Measurements from ENCODE around the gene CRACDL. TPM values are rescaled to one million over a fixed set of nuclear protein-coding genes. Genes with fewer than 3 reads are reported as not detected.

CRACDL gene
- total and polyA plus RNA-seq, 2 donors (not counting 1 experiment from before 2014, with no cell fraction given), result 0.25 TPM; not detected in 1

DNA sequence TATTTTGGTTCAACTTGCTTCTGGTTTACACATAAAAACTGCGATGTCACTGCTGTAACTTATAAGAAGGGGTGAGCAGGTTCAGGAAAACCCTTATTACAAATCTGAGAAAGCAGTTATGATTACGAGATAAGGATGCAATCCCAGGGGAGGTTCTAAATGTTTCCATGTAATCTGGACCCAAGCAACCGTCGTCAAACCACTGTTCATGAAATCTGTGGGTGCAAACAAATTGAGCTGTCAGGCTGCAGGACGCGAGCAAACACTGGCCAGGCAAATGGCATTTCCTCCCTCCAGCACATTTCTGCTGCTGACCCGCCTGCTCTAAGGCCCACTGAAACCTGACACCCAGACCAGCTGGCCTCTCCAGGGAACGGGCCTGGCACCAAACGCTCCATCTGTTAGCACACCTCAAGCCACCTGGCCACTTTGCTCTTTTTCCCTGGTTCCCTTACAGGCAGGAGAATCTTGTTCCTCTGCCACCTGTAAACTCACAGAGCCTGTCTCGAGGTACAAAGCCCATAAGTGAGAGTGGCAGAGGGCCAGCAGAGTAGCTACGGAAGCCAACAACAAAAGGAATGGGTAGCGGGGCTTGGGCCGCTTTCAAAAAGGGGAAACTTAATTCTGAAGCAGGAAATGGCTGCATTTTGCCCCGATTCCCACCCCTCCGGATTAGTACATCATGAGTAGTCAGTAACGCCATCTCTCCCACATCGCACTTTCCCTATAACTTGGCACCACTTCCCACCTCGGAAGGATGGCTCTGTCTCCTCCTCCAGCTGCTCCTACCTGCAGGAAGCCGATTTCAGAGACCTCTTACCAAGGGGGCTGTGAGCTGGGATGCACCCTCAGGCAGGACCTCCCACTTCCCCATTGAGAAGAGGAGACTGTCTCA, 26.5 kb downstream of the CRACDL start:
- H3K4me2 ChIP-seq (replicated peaks; ENCODE audit: low read depth, low read length, poor library complexity, severe bottlenecking), result peak overlapping the region; percentile 51
- no peaks in the 10 kb centered on the region for H3K36me3 ChIP-seq (replicated peaks in 1 of 2; ENCODE audit: control extremely low read depth in 1 of 2, control insufficient read depth in 1 of 2, extremely low read depth in 1 of 2, insufficient read depth in 2 of 2, low read length in 1 of 2)
- intact Hi-C loops (cut with micrococcal nuclease), result no loop called here
- peaks cover 8 to 12% of the 10 kb centered on the region in 2 donors for H3K4me1 ChIP-seq (ENCODE audit: control insufficient read depth in 2 of 2, insufficient read depth in 2 of 2, low read length in 2 of 2)
- ChIA-PET CTCF (no interaction called here), POLR2A (no interaction called here)
- no peaks in the 10 kb centered on the region for H3K9me3 ChIP-seq (ENCODE audit: control extremely low read depth in 1 of 3, control insufficient read depth in 2 of 3, insufficient read depth in 1 of 3, low read length in 2 of 3)
- no peak overlapping the region for H3K27ac ChIP-seq (ENCODE audit: low read length in 2 of 2)
- H3K9me3 Mint-ChIP-seq (ENCODE audit: insufficient read depth), result no peaks in the 10 kb centered on the region
- H3K79me2 ChIP-seq (ENCODE audit: control insufficient read depth, insufficient read depth, low read length), result no peaks in the 10 kb centered on the region
- no peak for ATAC-seq (ENCODE audit: low read depth)
- peaks cover 24% of the 10 kb centered on the region for H3K27me3 Mint-ChIP-seq
- no peaks in the 10 kb centered on the region for H4K20me1 ChIP-seq (ENCODE audit: control insufficient read depth, insufficient read depth, low read length, poor library complexity, severe bottlenecking)
- H3K9ac ChIP-seq (ENCODE audit: low read length), result no peak overlapping the region
- H3K4me3 Mint-ChIP-seq, result peak overlapping the region; percentile 41
- H2AFZ ChIP-seq (ENCODE audit: insufficient read depth, low read depth, low read length, poor library complexity, severe bottlenecking), result peak overlapping the region; percentile 60
- H3K4me1 Mint-ChIP-seq, result peaks cover 15% of the 10 kb centered on the region
- 12% methylated on average over 18 of the region's 19 CpGs for WGBS (ENCODE audit: insufficient coverage)
- peaks cover 0 to 9% (median 0%) of the 10 kb centered on the region in 4 experiments for H3K27me3 ChIP-seq (replicated peaks in 1 of 4; ENCODE audit: control extremely low read depth in 1 of 4, control insufficient read depth in 3 of 4, insufficient read depth in 4 of 4, low read length in 3 of 4)
- no peak for DNase-seq
- no peak for TF ChIP-seq CTCF (IDR thresholded peaks at IDR 0.05)
- no peak for TF ChIP-seq EZH2 (IDR thresholded peaks at IDR 0.05; ENCODE audit: borderline replicate concordance, insufficient read depth, low read depth, low read length, poor library complexity, severe bottlenecking)
- no peak overlapping the region for H3K27ac Mint-ChIP-seq
- H3K4me3 ChIP-seq (ENCODE audit: control extremely low read depth in 1 of 5, extremely low read depth in 1 of 5, insufficient read depth in 1 of 5, low read depth in 2 of 5, low read length in 4 of 5), result no peak overlapping the region

- ATAC-seq (ENCODE audit: low read depth), result no peak
- TF ChIP-seq EZH2 (IDR thresholded peaks at IDR 0.05; ENCODE audit: borderline replicate concordance, insufficient read depth, low read depth, low read length, poor library complexity, severe bottlenecking) (no peak), CTCF (IDR thresholded peaks at IDR 0.05) (no peak)
- Histone ChIP-seq H3K4me2 (replicated peaks; ENCODE audit: low read depth, low read length, poor library complexity, severe bottlenecking) (peak overlapping the region; percentile 51), H3K27ac (ENCODE audit: low read length in 2 of 2) (no peak overlapping the region), H3K27me3 (replicated peaks in 1 of 4; ENCODE audit: control extremely low read depth in 1 of 4, control insufficient read depth in 3 of 4, insufficient read depth in 4 of 4, low read length in 3 of 4) (peaks cover 0 to 8% (median 0%) of the 10 kb centered on the region in 4 experiments), H2AFZ (ENCODE audit: insufficient read depth, low read depth, low read length, poor library complexity, severe bottlenecking) (peak overlapping the region; percentile 60), H3K36me3 (replicated peaks in 1 of 2; ENCODE audit: control extremely low read depth in 1 of 2, control insufficient read depth in 1 of 2, extremely low read depth in 1 of 2, insufficient read depth in 2 of 2, low read length in 1 of 2) (no peaks in the 10 kb centered on the region), H3K4me3 (ENCODE audit: control extremely low read depth in 1 of 5, extremely low read depth in 1 of 5, insufficient read depth in 1 of 5, low read depth in 2 of 5, low read length in 4 of 5) (no peak overlapping the region), H3K9ac (ENCODE audit: low read length) (no peak overlapping the region), H3K79me2 (ENCODE audit: control insufficient read depth, insufficient read depth, low read length) (no peaks in the 10 kb centered on the region), H3K9me3 (ENCODE audit: control extremely low read depth in 1 of 3, control insufficient read depth in 2 of 3, insufficient read depth in 1 of 3, low read length in 2 of 3) (no peaks in the 10 kb centered on the region), H4K20me1 (ENCODE audit: control insufficient read depth, insufficient read depth, low read length, poor library complexity, severe bottlenecking) (no peaks in the 10 kb centered on the region), H3K4me1 (ENCODE audit: control insufficient read depth in 2 of 2, insufficient read depth in 2 of 2, low read length in 2 of 2) (peaks cover 8 to 12% of the 10 kb centered on the region in 2 donors)
- intact Hi-C loops (cut with micrococcal nuclease), result no loop called here
- no peaks in the 10 kb centered on the region for H3K9me3 Mint-ChIP-seq (ENCODE audit: insufficient read depth)
- peaks cover 24% of the 10 kb centered on the region for H3K27me3 Mint-ChIP-seq
- ChIA-PET CTCF (no interaction called here), POLR2A (no interaction called here)
- 10% methylated on average over 3 of the region's 4 CpGs for WGBS (ENCODE audit: insufficient coverage)
- H3K27ac Mint-ChIP-seq, result no peak overlapping the region
- H3K4me3 Mint-ChIP-seq, result no peak overlapping the region
- DNase-seq, result no peak
- peaks cover 15% of the 10 kb centered on the region for H3K4me1 Mint-ChIP-seq
Observed at GRCh38 chr2:98908931-98909316, 27.1 kb downstream of the CRACDL start.

Measured in B cell (primary cell).